Trophoblast cell (in vitro differentiated cells and primary cell): ENCODE measurements around the gene ADCY2.

Experiments
- DNase-seq, 2 donors: peaks; one replicate each; pipeline ENCODE4 v3.0.0-alpha.2; 2016
- H2AFZ ChIP-seq: 2 replicates; pipeline ENCODE4 v1.6.1; 2013; ENCODE audit warnings: low read length, moderate library complexity, mild to moderate bottlenecking; ENCODE audit not compliant: insufficient read depth, poor library complexity
- H2AK5ac ChIP-seq: 2 replicates; pipeline ENCODE4 v1.6.1; 2013; ENCODE audit warnings: mild to moderate bottlenecking, low read length
- H2BK120ac ChIP-seq: 2 replicates; pipeline ENCODE4 v1.6.1; 2013; ENCODE audit warnings: low read length, mild to moderate bottlenecking, moderate library complexity; ENCODE audit not compliant: insufficient read depth, poor library complexity
- H2BK12ac ChIP-seq: 2 replicates; pipeline ENCODE4 v1.6.1; 2013; ENCODE audit warnings: mild to moderate bottlenecking, low read length, moderate library complexity
- H2BK5ac ChIP-seq: 2 replicates; pipeline ENCODE4 v1.6.1; 2013; ENCODE audit warnings: low read length, low read depth, moderate library complexity, mild to moderate bottlenecking; ENCODE audit not compliant: poor library complexity
- H3K14ac ChIP-seq: 2 replicates; pipeline ENCODE4 v1.6.1; 2013; ENCODE audit warnings: mild to moderate bottlenecking, low read length
- H3K18ac ChIP-seq: 2 replicates; pipeline ENCODE4 v1.6.1; 2013; ENCODE audit warnings: mild to moderate bottlenecking, low read length
- H3K23ac ChIP-seq: 2 replicates; pipeline ENCODE4 v1.6.1; 2013; ENCODE audit warnings: low read length
- H3K27ac ChIP-seq: 2 replicates; pipeline ENCODE4 v1.5.1; 2013; ENCODE audit warnings: low read depth, mild to moderate bottlenecking, inconsistent platforms, low read length, moderate library complexity
- H3K27me3 ChIP-seq: 2 replicates; pipeline ENCODE4 v1.6.1; 2013; ENCODE audit warnings: inconsistent platforms, mild to moderate bottlenecking, low read length, moderate library complexity; ENCODE audit not compliant: insufficient read depth
- H3K36me3 ChIP-seq, 2 experiments: 1 replicate in 1 of 2; 2 replicates in 1 of 2; pipeline ENCODE4 v1.6.1; 2013; ENCODE audit warnings: low read length in 2 of 2, mild to moderate bottlenecking in 2 of 2, moderate library complexity in 1 of 2; ENCODE audit not compliant: insufficient read depth in 2 of 2, control insufficient read depth in 1 of 2
- H3K4ac ChIP-seq: 2 replicates; pipeline ENCODE4 v1.6.1; 2013; ENCODE audit warnings: low read depth, mild to moderate bottlenecking, low read length, moderate library complexity
- H3K4me1 ChIP-seq, 2 experiments: 1 replicate in 1 of 2; 2 replicates in 1 of 2; pipeline ENCODE4 v1.6.1; 2013; ENCODE audit warnings: low read length in 2 of 2, mild to moderate bottlenecking in 2 of 2, moderate library complexity in 1 of 2; ENCODE audit not compliant: insufficient read depth in 2 of 2, control insufficient read depth in 1 of 2
- H3K4me2 ChIP-seq: 2 replicates; pipeline ENCODE4 v1.6.1; 2013; ENCODE audit warnings: inconsistent platforms, mild to moderate bottlenecking, low read length, moderate library complexity
- H3K4me3 ChIP-seq: 2 replicates; pipeline ENCODE4 v1.5.1; 2013; ENCODE audit warnings: mild to moderate bottlenecking, low read depth, low read length, inconsistent platforms
- H3K79me1 ChIP-seq: one replicate; pipeline ENCODE4 v1.6.1; 2013; ENCODE audit warnings: low read length
- H3K79me2 ChIP-seq: 2 replicates; pipeline ENCODE4 v1.6.1; 2013; ENCODE audit warnings: low read length, mild to moderate bottlenecking; ENCODE audit not compliant: control insufficient read depth, insufficient read depth, poor library complexity
- H3K9ac ChIP-seq: 2 replicates; pipeline ENCODE4 v1.6.1; 2013; ENCODE audit warnings: mild to moderate bottlenecking, low read length
- H3K9me3 ChIP-seq: 2 replicates; pipeline ENCODE4 v1.6.1; 2013; ENCODE audit warnings: low read depth, mild to moderate bottlenecking, control low read depth, inconsistent platforms, low read length; ENCODE audit not compliant: insufficient read depth
- H4K12ac ChIP-seq: 2 replicates; pipeline ENCODE4 v1.6.1; 2013; ENCODE audit warnings: low read depth, mild to moderate bottlenecking, low read length, moderate library complexity
- H4K8ac ChIP-seq: 2 replicates; pipeline ENCODE4 v1.6.1; 2013; ENCODE audit warnings: low read depth, mild to moderate bottlenecking, low read length, moderate library complexity
- H4K91ac ChIP-seq: one replicate; pipeline ENCODE4 v1.6.1; 2013; ENCODE audit warnings: low read depth, mild to moderate bottlenecking, low read length, moderate library complexity
- WGBS: extraction: QIAGEN DNeasy Blood & Tissue Kit; methylation state at CpG from one replicate; pipeline ENCODE4 v1.1.7; 2013; ENCODE audit warnings: missing lambda C conversion rate; ENCODE audit not compliant: insufficient read length, insufficient coverage; ENCODE audit errors: extremely low coverage; 5-methylcytosine and 5-hydroxymethylcytosine counted together

ADCY2 gene

GRCh38 chr5:7690557-7690956 lies 294.6 kb downstream of the ADCY2 start:
- DNase-seq = no peak

DNA sequence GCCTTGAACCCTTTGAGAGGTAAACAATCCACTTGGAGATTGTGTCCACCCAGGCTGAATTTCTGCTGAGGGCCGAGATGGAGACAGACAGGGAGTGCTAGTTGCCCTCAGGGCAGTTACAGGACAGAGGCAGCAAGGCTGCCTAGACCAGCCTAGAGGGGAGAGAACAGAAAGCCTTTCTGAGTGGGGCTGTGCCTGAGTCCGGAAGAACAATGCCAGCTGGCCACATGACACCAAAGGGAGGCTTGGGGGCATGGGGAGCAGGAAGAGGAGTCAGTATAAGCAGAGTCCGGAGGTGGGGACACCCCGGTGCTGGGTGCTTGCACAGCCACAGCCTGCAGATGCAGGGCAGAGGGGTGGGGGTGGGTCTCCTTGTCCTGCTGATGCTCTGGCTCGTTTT lies 309.3 kb downstream of the ADCY2 start:
- Histone ChIP-seq H3K14ac (no peak overlapping the region), H3K18ac (no peak overlapping the region), H3K27ac (no peak overlapping the region), H3K4me1 (peaks cover 0 to 3% of the 10 kb centered on the region in 2 experiments), H4K91ac (no peak overlapping the region), H4K12ac (no peak overlapping the region), H3K79me1 (no peaks in the 10 kb centered on the region), H3K9me3 (peaks cover 2% of the 10 kb centered on the region), H3K4me3 (peak overlapping the region; percentile 44), H2BK12ac (no peak overlapping the region), H3K27me3 (no peaks in the 10 kb centered on the region), H3K36me3 (no peaks in the 10 kb centered on the region), H2AFZ (no peak overlapping the region), H2BK120ac (no peak overlapping the region), H2BK5ac (no peak overlapping the region), H2AK5ac (no peak overlapping the region), H3K4me2 (no peak overlapping the region), H3K4ac (no peak overlapping the region), H3K9ac (no peak overlapping the region), H3K23ac (no peak overlapping the region), H4K8ac (no peak overlapping the region), H3K79me2 (no peaks in the 10 kb centered on the region)
- WGBS = no CpG with 5 or more reads among the region's 5 CpGs
- DNase-seq = peak in 1 of 2 donors; percentile 18

More at GRCh38 chr5:7690557-7690956, 294.6 kb downstream of the ADCY2 start:
- H3K4me2 ChIP-seq = no peak overlapping the region
- H3K18ac ChIP-seq = no peak overlapping the region
- H3K27ac ChIP-seq = no peak overlapping the region
- H3K9me3 ChIP-seq = no peaks in the 10 kb centered on the region
- no peak overlapping the region for H2AK5ac ChIP-seq
- no peak overlapping the region for H3K4ac ChIP-seq
- H4K91ac ChIP-seq = no peak overlapping the region
- H3K4me1 ChIP-seq = no peaks in the 10 kb centered on the region
- no peak overlapping the region for H4K12ac ChIP-seq
- no CpG with 5 or more reads among the region's 10 CpGs for WGBS
- no peak overlapping the region for H2AFZ ChIP-seq
- no peaks in the 10 kb centered on the region for H3K36me3 ChIP-seq
- no peak overlapping the region for H4K8ac ChIP-seq
- H3K14ac ChIP-seq = no peak overlapping the region
- H3K23ac ChIP-seq = no peak overlapping the region
- H2BK5ac ChIP-seq = no peak overlapping the region
- peak overlapping the region; percentile 1 for H3K4me3 ChIP-seq
- no peak overlapping the region for H3K9ac ChIP-seq
- no peak overlapping the region for H2BK120ac ChIP-seq
- no peaks in the 10 kb centered on the region for H3K79me1 ChIP-seq
- no peak overlapping the region for H2BK12ac ChIP-seq
- no peaks in the 10 kb centered on the region for H3K79me2 ChIP-seq
- H3K27me3 ChIP-seq = no peaks in the 10 kb centered on the region

DNA sequence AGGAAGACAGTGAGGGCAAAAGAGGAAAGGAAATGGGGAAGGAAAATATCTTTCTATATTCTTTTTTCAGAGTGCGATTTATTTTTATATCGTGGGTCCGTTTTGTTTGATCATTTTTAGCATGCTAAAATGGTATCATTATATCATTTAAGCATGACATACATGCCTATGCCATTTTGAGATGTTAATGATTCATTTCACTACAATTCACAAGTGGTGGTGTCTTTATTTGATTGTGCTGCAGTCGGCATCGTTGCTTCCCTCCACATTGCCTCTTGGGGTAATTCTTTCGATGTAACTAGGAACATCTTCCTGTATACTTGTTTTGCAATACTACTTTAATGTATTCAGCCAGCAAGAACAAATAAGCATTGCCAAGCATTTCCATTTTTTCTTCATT lies 309.8 kb downstream of the ADCY2 start:
- WGBS = no CpG with 5 or more reads among the region's 6 CpGs
- peaks cover 2% of the 10 kb centered on the region for H3K9me3 ChIP-seq
- H3K4me2 ChIP-seq = no peak overlapping the region
- H2BK120ac ChIP-seq = no peak overlapping the region
- H4K12ac ChIP-seq = no peak overlapping the region
- H3K4me3 ChIP-seq = no peak overlapping the region
- peaks cover 0 to 3% of the 10 kb centered on the region in 2 experiments for H3K4me1 ChIP-seq
- no peak overlapping the region for H2AK5ac ChIP-seq
- H2BK12ac ChIP-seq = no peak overlapping the region
- H4K91ac ChIP-seq = no peak overlapping the region
- no peak overlapping the region for H3K27ac ChIP-seq
- H3K79me2 ChIP-seq = no peaks in the 10 kb centered on the region
- DNase-seq = no peak
- H3K27me3 ChIP-seq = no peaks in the 10 kb centered on the region
- H3K79me1 ChIP-seq = no peaks in the 10 kb centered on the region
- no peak overlapping the region for H2AFZ ChIP-seq
- no peak overlapping the region for H3K18ac ChIP-seq
- no peak overlapping the region for H3K14ac ChIP-seq
- no peak overlapping the region for H3K9ac ChIP-seq
- H3K36me3 ChIP-seq = no peaks in the 10 kb centered on the region
- no peak overlapping the region for H2BK5ac ChIP-seq
- no peak overlapping the region for H3K23ac ChIP-seq
- H4K8ac ChIP-seq = no peak overlapping the region
- no peak overlapping the region for H3K4ac ChIP-seq

GRCh38 chr5:7706256-7706655 lies 310.3 kb downstream of the ADCY2 start:
- Histone ChIP-seq H3K27me3 (no peaks in the 10 kb centered on the region), H3K18ac (no peak overlapping the region), H3K4ac (no peak overlapping the region), H3K27ac (no peak overlapping the region), H3K23ac (no peak overlapping the region), H2AK5ac (no peak overlapping the region), H2AFZ (no peak overlapping the region), H4K91ac (no peak overlapping the region), H3K79me1 (no peaks in the 10 kb centered on the region), H3K36me3 (no peaks in the 10 kb centered on the region), H4K12ac (no peak overlapping the region), H3K79me2 (no peaks in the 10 kb centered on the region), H3K9ac (no peak overlapping the region), H3K9me3 (peaks cover 2% of the 10 kb centered on the region), H4K8ac (no peak overlapping the region), H3K14ac (no peak overlapping the region), H2BK12ac (no peak overlapping the region), H3K4me2 (no peak overlapping the region), H3K4me3 (no peak overlapping the region), H3K4me1 (peaks cover 0 to 3% of the 10 kb centered on the region in 2 experiments), H2BK120ac (no peak overlapping the region), H2BK5ac (no peak overlapping the region)
- DNase-seq = no peak
- WGBS = no CpG with 5 or more reads among the region's 4 CpGs
